Neuron (in vitro differentiated cells): ENCODE measurements around the gene CPSF4L.
A peak's percentile ranks its signal among the peaks of the same experiment; 100 is the strongest.
"Not testable (repeated sequence)": the region's sequence is repeated elsewhere in the genome, so short reads cannot be mapped to it uniquely, and the experiment has no call there.

Experiments
- H2AFZ ChIP-seq: one replicate; pipeline ENCODE4 v1.6.1; 2013; ENCODE audit warnings: low read depth, mild to moderate bottlenecking, inconsistent platforms, low read length, moderate library complexity
- H3K27me3 ChIP-seq: one replicate; pipeline ENCODE4 v1.6.1; 2013; ENCODE audit warnings: low read length; ENCODE audit not compliant: insufficient read depth
- H3K36me3 ChIP-seq: one replicate; pipeline ENCODE4 v1.6.1; 2013; ENCODE audit warnings: low read length; ENCODE audit not compliant: insufficient read depth
- H3K4me1 ChIP-seq: one replicate; pipeline ENCODE4 v1.6.1; 2013; ENCODE audit warnings: low read length; ENCODE audit not compliant: insufficient read depth
- H3K4me3 ChIP-seq: 2 replicates; pipeline ENCODE4 v1.5.1; 2013; ENCODE audit warnings: mild to moderate bottlenecking, low read length, moderate library complexity
- H3K9me3 ChIP-seq: one replicate; pipeline ENCODE4 v1.6.1; 2013; ENCODE audit warnings: low read length

The CPSF4L gene, protein sequence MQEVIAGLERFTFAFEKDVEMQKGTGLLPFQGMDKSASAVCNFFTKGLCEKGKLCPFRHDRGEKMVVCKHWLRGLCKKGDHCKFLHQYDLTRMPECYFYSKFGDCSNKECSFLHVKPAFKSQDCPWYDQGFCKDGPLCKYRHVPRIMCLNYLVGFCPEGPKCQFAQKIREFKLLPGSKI

DNA sequence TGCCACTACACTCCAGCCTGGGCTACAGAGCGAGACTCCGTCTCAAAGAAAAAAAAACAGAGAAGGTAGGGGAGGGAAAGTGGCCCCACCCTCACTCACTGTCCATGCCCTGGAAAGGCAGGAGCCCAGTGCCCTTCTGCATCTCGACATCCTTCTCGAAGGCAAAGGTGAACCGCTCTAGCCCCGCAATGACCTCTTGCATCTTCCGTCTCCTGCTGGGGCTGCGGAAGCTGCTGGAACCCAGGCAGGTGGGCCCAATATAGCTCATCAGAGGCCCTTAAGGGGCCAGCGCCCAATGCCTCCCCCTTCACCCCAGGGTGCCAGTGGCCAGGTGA lies at the start of gene CPSF4L:
CPSF4L (minus strand) TSS at position 264 of the 335 bp plus-strand sequence; CDS start at position 202, 62 bp downstream.
- Histone ChIP-seq H3K36me3 (no peaks in the 10 kb centered on the region), H3K4me3 (no peak within 1 kb of the TSS), H3K27me3 (no peaks in the 10 kb centered on the region), H3K4me1 (peaks cover 19% of the 10 kb centered on the region), H2AFZ (peak within 1 kb of the TSS; percentile 76), H3K9me3 (no peaks in the 10 kb centered on the region)

GRCh38 chr17:73311428-73311780 lies 49.7 kb upstream of the CPSF4L start:
- H3K36me3 ChIP-seq: no peaks in the 10 kb centered on the region
- peak overlapping the region; percentile 80 for H2AFZ ChIP-seq
- H3K4me1 ChIP-seq: peaks cover 27% of the 10 kb centered on the region
- H3K9me3 ChIP-seq: no peaks in the 10 kb centered on the region
- H3K4me3 ChIP-seq: peak overlapping the region; percentile 98
- H3K27me3 ChIP-seq: no peaks in the 10 kb centered on the region

- Histone ChIP-seq H3K4me3 (peak overlapping the region; percentile 98), H3K4me1 (peaks cover 27% of the 10 kb centered on the region), H2AFZ (peak overlapping the region; percentile 19), H3K36me3 (no peaks in the 10 kb centered on the region), H3K9me3 (no peaks in the 10 kb centered on the region), H3K27me3 (no peaks in the 10 kb centered on the region)
Observed at GRCh38 chr17:73309727-73310596, 48.3 kb upstream of the CPSF4L start.

GRCh38 chr17:73308959-73309358 lies 47.3 kb upstream of the CPSF4L start:
- H3K4me1 ChIP-seq: peaks cover 27% of the 10 kb centered on the region
- H3K9me3 ChIP-seq, H3K36me3 ChIP-seq, H3K27me3 ChIP-seq, H3K4me3 ChIP-seq, H2AFZ ChIP-seq: not testable (repeated sequence)

- Histone ChIP-seq H3K27me3 (no peaks in the 10 kb centered on the region), H3K4me3 (no peak overlapping the region), H3K4me1 (peaks cover 24% of the 10 kb centered on the region), H3K9me3 (no peaks in the 10 kb centered on the region), H2AFZ (no peak overlapping the region), H3K36me3 (no peaks in the 10 kb centered on the region)
Observed at GRCh38 chr17:73308017-73308823, 46.5 kb upstream of the CPSF4L start.

DNA sequence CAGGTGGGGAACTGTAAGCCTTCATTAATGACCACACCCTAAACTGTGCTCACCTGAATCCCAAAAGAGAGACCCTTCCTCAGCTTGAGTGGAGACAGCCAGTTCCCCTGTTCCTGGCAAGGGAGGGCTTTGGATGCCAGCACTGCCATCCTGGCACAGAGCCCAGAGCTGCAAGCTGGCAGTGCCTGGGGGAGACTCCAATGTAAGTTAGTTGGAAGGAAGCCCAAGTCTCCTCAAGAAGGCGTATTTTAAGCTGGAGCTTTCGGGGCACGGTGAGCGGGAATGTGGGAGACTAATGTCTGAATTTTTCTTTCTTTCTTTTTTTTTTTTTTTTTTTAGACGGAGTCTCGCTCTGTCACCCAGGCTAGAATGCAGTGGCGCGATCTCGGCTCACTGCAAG lies 45.5 kb upstream of the CPSF4L start:
- Histone ChIP-seq H3K4me1 (peaks cover 16% of the 10 kb centered on the region), H3K4me3 (no peak overlapping the region), H3K27me3 (no peaks in the 10 kb centered on the region), H3K9me3 (no peaks in the 10 kb centered on the region), H3K36me3 (no peaks in the 10 kb centered on the region), H2AFZ (no peak overlapping the region)

GRCh38 chr17:73305845-73306836 lies 44.5 kb upstream of the CPSF4L start:
- peaks cover 16% of the 10 kb centered on the region for H3K4me1 ChIP-seq
- H3K4me3 ChIP-seq: no peak overlapping the region

GRCh38 chr17:73304971-73305812 lies 43.5 kb upstream of the CPSF4L start:
- H3K4me1 ChIP-seq: peaks cover 13% of the 10 kb centered on the region
- H3K4me3 ChIP-seq: no peak overlapping the region
- H3K36me3 ChIP-seq: no peaks in the 10 kb centered on the region
- no peaks in the 10 kb centered on the region for H3K27me3 ChIP-seq
- H2AFZ ChIP-seq: no peak overlapping the region
- H3K9me3 ChIP-seq: no peaks in the 10 kb centered on the region

More at GRCh38 chr17:73305845-73306836, 44.5 kb upstream of the CPSF4L start:
- H3K36me3 ChIP-seq: no peaks in the 10 kb centered on the region
- no peaks in the 10 kb centered on the region for H3K27me3 ChIP-seq
- no peak overlapping the region for H2AFZ ChIP-seq
- no peaks in the 10 kb centered on the region for H3K9me3 ChIP-seq

DNA sequence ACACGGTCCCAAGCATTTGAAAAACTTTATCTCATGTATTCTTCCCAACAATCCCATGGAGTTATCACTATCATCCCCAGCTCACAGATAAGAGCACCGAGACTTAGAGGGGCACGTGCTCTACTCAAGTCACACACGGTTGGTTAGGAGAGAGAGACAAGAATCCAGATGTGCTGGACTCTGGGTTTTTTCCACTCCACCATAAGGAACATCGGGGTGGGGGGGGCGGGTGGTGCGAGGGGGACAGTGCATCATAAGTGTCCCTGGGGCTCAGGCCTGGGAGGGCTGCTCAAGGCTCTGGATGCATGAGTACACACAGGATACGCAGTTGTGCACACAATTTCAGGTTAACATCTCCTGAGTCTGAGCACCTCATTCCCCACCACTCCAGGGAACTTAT lies 42.8 kb upstream of the CPSF4L start:
- Histone ChIP-seq H2AFZ (no peak overlapping the region), H3K9me3 (no peaks in the 10 kb centered on the region), H3K27me3 (no peaks in the 10 kb centered on the region), H3K4me3 (no peak overlapping the region), H3K36me3 (no peaks in the 10 kb centered on the region), H3K4me1 (peaks cover 7% of the 10 kb centered on the region)

DNA sequence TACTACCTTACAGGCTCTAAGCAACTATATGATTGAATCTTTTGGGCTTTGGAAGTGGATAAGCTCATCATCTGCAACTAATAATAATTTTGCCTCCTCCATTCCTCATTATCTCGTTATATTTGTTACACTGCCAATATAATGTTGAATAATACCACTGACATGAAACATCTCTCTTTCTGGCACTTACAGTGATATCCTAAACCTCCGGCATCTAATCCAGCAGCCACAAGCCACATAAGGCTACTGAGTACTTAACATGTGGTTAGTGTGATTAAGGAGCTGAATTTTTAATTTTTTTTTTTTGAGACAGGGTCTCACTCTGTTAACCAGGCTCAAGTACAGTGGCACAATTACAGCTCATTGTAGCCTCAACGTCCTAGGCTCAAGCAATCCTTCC lies 40.5 kb upstream of the CPSF4L start:
- Histone ChIP-seq H3K4me3 (no peak overlapping the region), H3K27me3 (no peaks in the 10 kb centered on the region), H3K9me3 (no peaks in the 10 kb centered on the region), H3K36me3 (no peaks in the 10 kb centered on the region), H2AFZ (no peak overlapping the region), H3K4me1 (no peaks in the 10 kb centered on the region)

GRCh38 chr17:73301369-73301768 lies 39.7 kb upstream of the CPSF4L start:
- no peaks in the 10 kb centered on the region for H3K27me3 ChIP-seq
- no peaks in the 10 kb centered on the region for H3K36me3 ChIP-seq
- no peaks in the 10 kb centered on the region for H3K4me1 ChIP-seq
- no peak overlapping the region for H3K4me3 ChIP-seq
- no peaks in the 10 kb centered on the region for H3K9me3 ChIP-seq
- no peak overlapping the region for H2AFZ ChIP-seq

GRCh38 chr17:73300392-73300791 lies 38.7 kb upstream of the CPSF4L start:
- Histone ChIP-seq H3K4me3 (no peak overlapping the region), H3K4me1 (no peaks in the 10 kb centered on the region), H2AFZ (no peak overlapping the region), H3K36me3 (no peaks in the 10 kb centered on the region), H3K27me3 (no peaks in the 10 kb centered on the region), H3K9me3 (no peaks in the 10 kb centered on the region)
